Spleen (tissue), 11 donors: ENCODE data around the gene TRIM58. TPM values are rescaled to one million over a fixed set of nuclear protein-coding genes. Genes with fewer than 3 reads are reported as not detected.

Source experiments
- DNase-seq: peaks from one replicate; pipeline ENCODE4 v3.0.0-alpha.2; 2020
- H3K27ac ChIP-seq, 8 donors: fragments of 200-600 bp; sonication (generic) in 7 of 8; 1 replicate in 4 of 8; 2 replicates in 4 of 8; pipeline versions ENCODE4 v1.5.0 to v1.8.0; 2016 to 2021; ENCODE audit warnings: inconsistent platforms in 4 of 8, mild to moderate bottlenecking in 4 of 8, moderate library complexity in 1 of 8
- H3K27me3 ChIP-seq, 7 donors: fragments of 200-600 bp; sonication (generic) in 6 of 7; replicated peaks in 1 of 7; 1 replicate in 4 of 7; 2 replicates in 3 of 7; pipeline versions ENCODE4 v1.5.0 to v1.8.0; 2016 to 2021; ENCODE audit warnings: inconsistent platforms in 3 of 7, mild to moderate bottlenecking in 1 of 7
- H3K36me3 ChIP-seq, 6 donors: fragments of 200-600 bp; sonication (generic) in 5 of 6; 1 replicate in 4 of 6; 2 replicates in 2 of 6; pipeline versions ENCODE4 v1.5.0 to v1.8.0; 2016 to 2021; ENCODE audit warnings: inconsistent platforms in 2 of 6
- H3K4me1 ChIP-seq, 6 donors: fragments of 200-600 bp; sonication (generic) in 5 of 6; 1 replicate in 3 of 6; 2 replicates in 3 of 6; pipeline versions ENCODE4 v1.5.0 to v1.8.0; 2016 to 2021; ENCODE audit warnings: inconsistent platforms in 3 of 6
- H3K4me3 ChIP-seq, 8 donors: fragments of 200-600 bp; sonication (generic) in 7 of 8; 1 replicate in 4 of 8; 2 replicates in 4 of 8; pipeline versions ENCODE4 v1.5.0 to v1.8.0; 2016 to 2021; ENCODE audit warnings: inconsistent platforms in 4 of 8, mild to moderate bottlenecking in 4 of 8, moderate library complexity in 2 of 8
- H3K9me3 ChIP-seq, 8 donors: fragments of 200-600 bp; sonication (generic) in 7 of 8; 1 replicate in 4 of 8; 2 replicates in 4 of 8; pipeline versions ENCODE4 v1.5.0 to v1.8.0; 2016 to 2021; ENCODE audit warnings: inconsistent platforms in 4 of 8
- POLR2A ChIP-seq, 3 donors: fragments of 450-650 bp; IDR thresholded peaks; one replicate each; pipeline ENCODE4 v1.5.1; 2017; ENCODE audit warnings: antibody characterized with exemption in 3 of 3, mild to moderate bottlenecking in 1 of 3
- POLR2AphosphoS5 ChIP-seq, 3 donors: sonication (generic); formaldehyde crosslinking; IDR thresholded peaks; one replicate each; pipeline ENCODE4 v1.5.1; 2017; ENCODE audit warnings: antibody characterized with exemption in 3 of 3
- WGBS, 5 donors: extraction: QIAGEN DNeasy Blood & Tissue Kit in 3 of 5; methylation state at CpG; one replicate each; pipeline versions ENCODE4 v1.1.5 to v1.1.7; 2013 to 2018; 5-methylcytosine and 5-hydroxymethylcytosine counted together
- intact Hi-C: fragments of 100-400 bp; cut with DNase I; formaldehyde crosslinking; loops from one replicate; pipeline ENCODE4 v1.15.0; 2023; ENCODE audit warnings: low total_unique reads
- polyA plus RNA-seq, 3 donors: library from polyadenylated mRNA; stranded (reverse); fragments of 200-250 nt; gene quantifications; one replicate each; pipeline ENCODE4 v1.2.1, GENCODE V29; 2013
- total RNA-seq, 7 donors: library from RNA; depleted of rRNA in 3 of 7; stranded (reverse); fragments of >200 nt in 3 of 7; fragmentation: NEBNext Ultra II Directional in 4 of 7; extraction: Animal tissue kit (Norgen Biotek cat#: 25700) in 4 of 7; gene quantifications; one replicate each; pipeline versions ENCODE4 v1.1.0 to v1.2.1, GENCODE V29; 2016 to 2021
- TF ChIP-seq, protein P1 (sequence below), 11 experiments: fragments of 200-600 bp in 7 of 11; fragments of 450-650 bp in 4 of 11; sonication (generic) in 4 of 11; IDR thresholded peaks in 8 of 11; conservative IDR thresholded peaks in 3 of 11; 1 replicate in 7 of 11; 2 replicates in 4 of 11; pipeline versions ENCODE4 v1.4.0 to v1.8.0; 2016 to 2021; ENCODE audit warnings: antibody characterized with exemption in 11 of 11, inconsistent platforms in 4 of 11, mild to moderate bottlenecking in 1 of 11
- donor health status: healthy with polysubstance abuse.
- donor health status: DM: no; HTN: no; CAD: no; lungs with moderate emphysema.
- donor health status: DM: no; HTN: no; CAD: no.
- donor health status: Bipolar disorder and iron deficiency.
- donor health status: healthy.
- donor health status: DM: no; HTN: no; CAD: no.
- donor health status: DM: yes; HTN: yes; CAD: no.

Gene TRIM58
- total and polyA plus RNA-seq, 10 donors: 0.17 to 68.8 (median 5.8) TPM

DNA sequence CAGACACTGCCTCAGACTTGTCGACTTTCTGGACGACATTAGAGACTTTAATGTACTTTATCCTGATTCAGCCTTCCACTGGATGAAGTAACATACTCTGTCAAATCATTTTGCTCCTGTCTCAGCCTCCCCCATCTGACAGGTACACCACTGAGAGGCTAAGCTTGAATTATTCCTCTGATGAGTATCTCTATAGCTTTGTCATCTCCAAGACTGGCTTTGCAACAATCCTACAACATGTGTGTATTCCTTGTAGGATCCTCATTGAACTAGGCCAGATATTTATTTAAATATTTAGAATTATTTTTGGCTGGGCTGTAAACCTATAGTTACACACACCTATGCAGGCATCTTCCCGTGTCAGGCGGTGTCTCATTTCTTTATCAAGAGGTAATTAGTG lies 1.1 kb upstream of the TRIM58 start:
- Histone ChIP-seq H3K9me3 (no peaks in the 10 kb centered on the region), H3K36me3 (peaks cover 0 to under 1% (median 0%) of the 10 kb centered on the region in 6 donors), H3K27ac (no peak overlapping the region), H3K4me3 (no peak overlapping the region), H3K4me1 (peaks cover 0 to 25% (median 17%) of the 10 kb centered on the region in 6 donors), H3K27me3 (peaks cover 0 to 37% (median 12%) of the 10 kb centered on the region in 7 donors)
- DNase-seq: no peak
- TF ChIP-seq, protein P1, sequence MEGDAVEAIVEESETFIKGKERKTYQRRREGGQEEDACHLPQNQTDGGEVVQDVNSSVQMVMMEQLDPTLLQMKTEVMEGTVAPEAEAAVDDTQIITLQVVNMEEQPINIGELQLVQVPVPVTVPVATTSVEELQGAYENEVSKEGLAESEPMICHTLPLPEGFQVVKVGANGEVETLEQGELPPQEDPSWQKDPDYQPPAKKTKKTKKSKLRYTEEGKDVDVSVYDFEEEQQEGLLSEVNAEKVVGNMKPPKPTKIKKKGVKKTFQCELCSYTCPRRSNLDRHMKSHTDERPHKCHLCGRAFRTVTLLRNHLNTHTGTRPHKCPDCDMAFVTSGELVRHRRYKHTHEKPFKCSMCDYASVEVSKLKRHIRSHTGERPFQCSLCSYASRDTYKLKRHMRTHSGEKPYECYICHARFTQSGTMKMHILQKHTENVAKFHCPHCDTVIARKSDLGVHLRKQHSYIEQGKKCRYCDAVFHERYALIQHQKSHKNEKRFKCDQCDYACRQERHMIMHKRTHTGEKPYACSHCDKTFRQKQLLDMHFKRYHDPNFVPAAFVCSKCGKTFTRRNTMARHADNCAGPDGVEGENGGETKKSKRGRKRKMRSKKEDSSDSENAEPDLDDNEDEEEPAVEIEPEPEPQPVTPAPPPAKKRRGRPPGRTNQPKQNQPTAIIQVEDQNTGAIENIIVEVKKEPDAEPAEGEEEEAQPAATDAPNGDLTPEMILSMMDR (IDR thresholded peaks at IDR 0.05 in 8 of 11, conservative IDR thresholded peaks at IDR 0.05 in 3 of 11): no peak
- TF ChIP-seq POLR2A (IDR thresholded peaks at IDR 0.05): no peak
- TF ChIP-seq POLR2AphosphoS5 (IDR thresholded peaks at IDR 0.05): no peak
- intact Hi-C loops: no loop called here
- WGBS, 5 donors: 87 to 92% (median 90%) methylated on average over 4 of the region's 4 CpGs

DNA sequence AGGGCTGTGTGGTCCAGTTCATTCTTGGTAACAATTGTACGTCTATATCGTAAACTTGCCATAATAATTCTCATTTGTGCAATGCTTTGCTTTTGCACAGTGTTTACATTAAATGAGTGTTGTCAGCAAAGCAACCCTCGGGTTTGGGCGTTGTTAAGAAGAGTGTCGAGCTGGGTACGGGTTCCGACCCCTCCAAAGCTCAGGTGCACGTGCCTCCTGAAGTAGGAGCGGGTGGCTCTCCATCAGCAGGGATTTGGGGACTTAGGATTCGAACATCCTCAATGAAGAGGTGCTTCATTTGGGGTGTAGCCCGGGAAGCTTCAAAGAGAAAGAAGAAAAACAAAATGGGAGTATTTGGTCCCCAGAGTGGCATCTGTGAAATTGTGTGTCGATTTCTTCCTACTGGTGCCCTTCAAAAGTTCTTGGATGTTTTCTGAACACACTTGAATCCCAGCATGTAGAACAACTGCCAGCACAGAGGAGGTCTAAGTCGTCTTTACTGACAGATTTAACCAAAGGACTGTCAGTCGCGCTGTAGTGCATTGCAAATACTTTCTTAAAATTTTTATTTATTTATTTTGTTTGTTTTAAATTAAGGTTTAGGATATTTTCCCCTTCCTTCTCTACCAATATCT lies 1.1 kb downstream of the TRIM58 start:
- TF ChIP-seq POLR2A (IDR thresholded peaks at IDR 0.05): no peak
- TF ChIP-seq, protein P1 (IDR thresholded peaks at IDR 0.05 in 8 of 11, conservative IDR thresholded peaks at IDR 0.05 in 3 of 11): no peak
- TF ChIP-seq POLR2AphosphoS5 (IDR thresholded peaks at IDR 0.05): no peak
- no peaks in the 10 kb centered on the region for H3K9me3 ChIP-seq
- H3K27me3 ChIP-seq: peaks cover 0 to 37% (median 12%) of the 10 kb centered on the region in 7 donors
- DNase-seq: no peak
- H3K4me3 ChIP-seq: peak overlapping the region; percentile 37 to 84 (median 54)
- peak overlapping the region in 2 of 8 donors; percentile 74 to 85 for H3K27ac ChIP-seq
- WGBS, 5 donors: 16 to 29% (median 19%) methylated on average over 15 of the region's 15 CpGs
- peaks cover 0 to 21% (median 17%) of the 10 kb centered on the region in 6 donors for H3K4me1 ChIP-seq
- H3K36me3 ChIP-seq: peaks cover 0 to 22% (median 0%) of the 10 kb centered on the region in 6 donors
- intact Hi-C loops: no loop called here

DNA sequence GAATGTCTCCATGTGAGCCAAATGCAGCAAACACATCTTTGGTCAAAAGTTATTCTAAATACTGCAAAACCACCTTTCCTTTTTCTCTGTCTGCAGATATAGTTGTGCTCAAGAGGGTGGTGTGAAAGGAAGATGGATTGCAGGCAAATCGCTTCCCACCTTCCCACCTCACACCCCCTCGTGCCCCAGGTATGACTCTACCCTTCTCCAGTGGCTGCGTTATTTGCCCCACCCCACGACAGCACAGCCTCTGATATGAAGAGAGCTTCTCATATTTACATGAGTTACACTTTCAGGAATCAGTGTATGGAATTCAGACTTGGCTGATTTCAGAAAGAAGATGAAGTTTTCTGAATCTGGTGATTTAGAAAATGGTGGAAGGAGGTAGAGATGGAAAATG lies 5.8 kb downstream of the TRIM58 start:
- WGBS, 5 donors: 82 to 95% (median 85%) methylated on average over 4 of the region's 4 CpGs
- Histone ChIP-seq H3K36me3 (peaks cover 0 to 63% (median 0%) of the 10 kb centered on the region in 6 donors), H3K27me3 (peaks cover 0 to 14% (median 0%) of the 10 kb centered on the region in 7 donors), H3K4me1 (peaks cover 0 to 13% (median 6%) of the 10 kb centered on the region in 6 donors), H3K27ac (no peak overlapping the region), H3K4me3 (no peak overlapping the region), H3K9me3 (no peaks in the 10 kb centered on the region)
- no peak for DNase-seq
- TF ChIP-seq, protein P1 (IDR thresholded peaks at IDR 0.05 in 8 of 11, conservative IDR thresholded peaks at IDR 0.05 in 3 of 11): no peak
- TF ChIP-seq POLR2AphosphoS5 (IDR thresholded peaks at IDR 0.05) (no peak), POLR2A (IDR thresholded peaks at IDR 0.05) (no peak)
- intact Hi-C loops: no loop called here

DNA sequence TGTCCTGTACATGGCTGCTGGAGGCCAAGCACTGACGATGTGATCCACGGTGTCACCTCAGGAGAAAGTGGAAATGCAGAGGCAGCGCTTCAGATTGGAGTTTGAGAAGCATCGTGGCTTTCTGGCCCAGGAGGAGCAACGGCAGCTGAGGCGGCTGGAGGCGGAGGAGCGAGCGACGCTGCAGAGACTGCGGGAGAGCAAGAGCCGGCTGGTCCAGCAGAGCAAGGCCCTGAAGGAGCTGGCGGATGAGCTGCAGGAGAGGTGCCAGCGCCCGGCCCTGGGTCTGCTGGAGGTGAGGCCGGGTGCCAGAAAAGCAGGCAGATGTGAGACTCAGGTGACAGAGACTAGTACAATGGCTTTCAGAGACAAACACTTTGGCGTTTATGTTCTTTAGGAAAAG lies 7.7 kb downstream of the TRIM58 start:
- intact Hi-C loops: no loop called here
- no peaks in the 10 kb centered on the region for H3K27me3 ChIP-seq
- TF ChIP-seq POLR2AphosphoS5 (IDR thresholded peaks at IDR 0.05) (no peak), POLR2A (IDR thresholded peaks at IDR 0.05) (no peak)
- TF ChIP-seq, protein P1 (IDR thresholded peaks at IDR 0.05 in 8 of 11, conservative IDR thresholded peaks at IDR 0.05 in 3 of 11): no peak
- WGBS, 5 donors: 86 to 91% (median 90%) methylated on average over 17 of the region's 17 CpGs
- H3K36me3 ChIP-seq: peaks cover 0 to 82% (median 0%) of the 10 kb centered on the region in 6 donors
- H3K4me1 ChIP-seq: no peaks in the 10 kb centered on the region
- peaks cover 0 to 2% (median 0%) of the 10 kb centered on the region in 8 donors for H3K9me3 ChIP-seq
- no peak overlapping the region for H3K27ac ChIP-seq
- no peak overlapping the region for H3K4me3 ChIP-seq
- DNase-seq: no peak
